RWPE1 (cell line): ENCODE data around the gene OPN5.
"Not testable (repeated sequence)": the region's sequence is repeated elsewhere in the genome, so short reads cannot be mapped to it uniquely, and the experiment has no call there.

Source experiments
- CTCF ChIA-PET: fragments of 350-600 bp; sonication (Branson Sonifier 250); formaldehyde crosslinking; extraction: SDS; loops from one replicate; lab custom pipeline; 2021; lab: Yijun Ruan, JAX
- POLR2A ChIA-PET: fragments of 400-600 bp; formaldehyde crosslinking; extraction: SDS; loops from one replicate; lab custom pipeline; 2020; ENCODE audit warnings: antibody characterized with exemption; ENCODE audit not compliant: low non-redundant PET; lab: Yijun Ruan, JAX
- DNase-seq: peaks from one replicate; pipeline ENCODE4 v3.0.0; 2012; ENCODE audit warnings: low spot score
- H3K27ac ChIP-seq: fragments of 450-650 bp; 2 replicates; pipeline ENCODE4 v1.5.1; 2017
- TF ChIP-seq, protein P1 (sequence below): fragments of 450-650 bp; conservative IDR thresholded peaks from 2 replicates; pipeline ENCODE4 v1.5.1; 2017; ENCODE audit warnings: low read depth, mild to moderate bottlenecking

OPN5 gene

GRCh38 chr6:47741807-47742206, 40.0 kb upstream of the OPN5 start:
- CTCF ChIA-PET, result interaction anchor here (0.5 to 0.7 kb wide), 2 partner anchors 107 to 1855 kb away, joined by 3 to 4 read pairs; no protein-coding TSS in a partner anchor
- peak; percentile 82 for DNase-seq
- TF ChIP-seq, protein P1, sequence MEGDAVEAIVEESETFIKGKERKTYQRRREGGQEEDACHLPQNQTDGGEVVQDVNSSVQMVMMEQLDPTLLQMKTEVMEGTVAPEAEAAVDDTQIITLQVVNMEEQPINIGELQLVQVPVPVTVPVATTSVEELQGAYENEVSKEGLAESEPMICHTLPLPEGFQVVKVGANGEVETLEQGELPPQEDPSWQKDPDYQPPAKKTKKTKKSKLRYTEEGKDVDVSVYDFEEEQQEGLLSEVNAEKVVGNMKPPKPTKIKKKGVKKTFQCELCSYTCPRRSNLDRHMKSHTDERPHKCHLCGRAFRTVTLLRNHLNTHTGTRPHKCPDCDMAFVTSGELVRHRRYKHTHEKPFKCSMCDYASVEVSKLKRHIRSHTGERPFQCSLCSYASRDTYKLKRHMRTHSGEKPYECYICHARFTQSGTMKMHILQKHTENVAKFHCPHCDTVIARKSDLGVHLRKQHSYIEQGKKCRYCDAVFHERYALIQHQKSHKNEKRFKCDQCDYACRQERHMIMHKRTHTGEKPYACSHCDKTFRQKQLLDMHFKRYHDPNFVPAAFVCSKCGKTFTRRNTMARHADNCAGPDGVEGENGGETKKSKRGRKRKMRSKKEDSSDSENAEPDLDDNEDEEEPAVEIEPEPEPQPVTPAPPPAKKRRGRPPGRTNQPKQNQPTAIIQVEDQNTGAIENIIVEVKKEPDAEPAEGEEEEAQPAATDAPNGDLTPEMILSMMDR, result no peak
- no peak overlapping the region for H3K27ac ChIP-seq
- POLR2A ChIA-PET, result no interaction called here

DNA sequence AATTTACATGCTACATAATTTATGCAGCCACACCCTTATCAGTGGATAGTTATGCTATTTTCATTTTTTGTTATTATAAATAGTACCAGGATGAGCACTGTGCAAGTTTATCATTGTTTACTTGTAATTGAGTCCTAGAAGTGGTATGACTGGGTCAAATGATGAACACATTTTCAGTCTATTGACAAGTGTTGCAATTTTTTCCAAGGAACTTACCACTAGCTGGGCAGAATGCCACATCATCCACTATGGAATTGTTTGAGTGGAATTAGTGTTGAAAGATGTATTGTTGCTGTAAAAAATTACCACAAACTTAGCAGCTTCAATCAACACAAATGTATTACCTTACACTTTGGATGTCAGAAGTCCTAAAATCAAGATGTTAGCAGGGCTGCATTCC, 38.1 kb upstream of the OPN5 start:
- DNase-seq, result no peak
- TF ChIP-seq, protein P1, result no peak
- ChIA-PET CTCF (interaction anchor here (0.8 kb wide), 1 partner anchor 296 kb away, joined by 3 read pairs; no protein-coding TSS in a partner anchor), POLR2A (no interaction called here)
- no peak overlapping the region for H3K27ac ChIP-seq

DNA sequence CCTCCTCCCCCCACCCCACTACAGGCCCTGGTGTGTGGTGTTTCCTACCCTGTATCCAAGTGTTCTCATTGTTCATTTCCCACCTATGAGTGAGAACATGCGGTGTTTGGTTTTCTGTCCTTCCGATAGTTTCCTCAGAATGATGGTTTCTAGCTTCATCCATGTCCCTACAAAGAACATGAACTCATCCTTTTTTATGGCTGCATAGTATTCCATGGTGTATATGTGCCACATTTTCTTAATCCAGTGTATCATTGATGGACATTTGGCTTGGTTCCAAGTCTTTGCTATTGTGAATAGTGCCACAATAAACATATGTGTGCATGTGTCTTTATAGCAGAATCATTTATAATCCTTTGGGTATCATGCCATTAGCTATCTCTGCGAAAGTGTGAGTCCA, 36.6 kb upstream of the OPN5 start:
- DNase-seq, CTCF ChIA-PET, H3K27ac ChIP-seq, POLR2A ChIA-PET: not testable (repeated sequence)

GRCh38 chr6:47749757-47750156, 32.1 kb upstream of the OPN5 start:
- CTCF ChIA-PET, result no interaction called here
- DNase-seq, result no peak
- POLR2A ChIA-PET, result no interaction called here
- H3K27ac ChIP-seq, result no peak overlapping the region
- TF ChIP-seq, protein P1, result no peak

- ChIA-PET POLR2A (no interaction called here), CTCF (no interaction called here)
- TF ChIP-seq, protein P1, result no peak
- no peak overlapping the region for H3K27ac ChIP-seq
- no peak for DNase-seq
These were observed 29.0 kb upstream of the OPN5 start for GRCh38 chr6:47752801-47753200.

DNA sequence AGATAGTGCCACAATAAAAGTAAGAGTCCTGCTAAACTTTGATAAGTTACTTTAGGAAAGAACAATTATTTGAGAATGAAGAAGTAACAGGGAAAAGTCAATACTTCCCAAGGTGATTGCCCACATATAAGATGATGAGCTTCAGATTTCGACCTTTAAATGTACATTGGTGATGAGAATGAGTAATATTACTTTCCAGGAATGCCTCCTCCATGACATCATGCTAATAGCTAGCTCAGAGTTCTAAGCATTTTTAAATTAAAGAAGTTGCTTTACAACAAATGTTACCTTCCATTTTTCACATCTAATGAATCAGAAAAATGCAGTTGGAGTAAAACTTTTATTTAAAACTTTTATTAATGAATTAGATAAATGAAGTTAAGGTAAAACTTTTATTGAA, 22.5 kb upstream of the OPN5 start:
- no peak overlapping the region for H3K27ac ChIP-seq
- POLR2A ChIA-PET, result no interaction called here
- TF ChIP-seq, protein P1, result no peak
- CTCF ChIA-PET, result interaction anchor here (0.6 kb wide), 1 partner anchor 128 kb away, joined by 3 read pairs; no protein-coding TSS in a partner anchor
- peak; percentile 8 for DNase-seq

DNA sequence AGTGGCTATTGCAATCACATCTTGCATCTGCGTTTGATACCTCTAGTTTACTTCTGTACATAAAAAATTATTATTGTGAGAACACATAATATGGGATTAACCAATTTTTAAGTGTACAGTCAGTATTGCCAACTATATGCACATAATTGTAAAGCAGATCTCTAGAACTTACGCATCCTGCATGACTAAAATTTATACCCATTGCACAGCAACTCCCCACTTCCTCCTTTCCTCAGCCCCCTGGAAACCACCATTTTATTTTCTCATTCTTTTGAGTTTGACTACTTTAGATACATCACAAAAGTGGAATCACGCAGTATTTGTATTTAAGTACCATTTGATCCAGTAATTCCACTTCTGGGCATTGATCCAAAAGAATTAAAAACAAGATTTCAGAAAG, 19.3 kb upstream of the OPN5 start:
- ChIA-PET CTCF (no interaction called here), POLR2A (no interaction called here)
- no peak for DNase-seq
- H3K27ac ChIP-seq, result no peak overlapping the region
- TF ChIP-seq, protein P1, result no peak
